AG04449 (cell line): Measurements from ENCODE around the gene HNRNPK.
A peak's percentile ranks its signal among the peaks of the same experiment; 100 is the strongest.

Source experiments
- CTCF ChIA-PET: fragments of 350-600 bp; formaldehyde crosslinking; extraction: SDS; loops from one replicate; lab custom pipeline; 2021; ENCODE audit warnings: antibody characterized with exemption; lab: Yijun Ruan, JAX
- POLR2A ChIA-PET: fragments of 400-600, 350-600 bp; formaldehyde crosslinking; extraction: SDS; loops from one replicate; lab custom pipeline; 2020; ENCODE audit warnings: antibody characterized with exemption, inconsistent platforms; lab: Yijun Ruan, JAX
- DNase-seq: peaks from one replicate; pipeline ENCODE4 v3.0.0-alpha.2; 2010; ENCODE audit warnings: low read depth, low spot score
- H3K4me3 ChIP-seq: 2 replicates; pipeline ENCODE4 v1.5.1; 2011; ENCODE audit warnings: low read depth, mild to moderate bottlenecking, control low read depth, low read length
- TF ChIP-seq, protein P1 (sequence below): IDR thresholded peaks from one replicate; pipeline ENCODE4 v1.5.1; 2011; ENCODE audit warnings: mild to moderate bottlenecking, moderate library complexity, low read length, control low read depth, inconsistent platforms; ENCODE audit not compliant: insufficient read depth; ENCODE audit errors: missing control alignments

HNRNPK gene

DNA sequence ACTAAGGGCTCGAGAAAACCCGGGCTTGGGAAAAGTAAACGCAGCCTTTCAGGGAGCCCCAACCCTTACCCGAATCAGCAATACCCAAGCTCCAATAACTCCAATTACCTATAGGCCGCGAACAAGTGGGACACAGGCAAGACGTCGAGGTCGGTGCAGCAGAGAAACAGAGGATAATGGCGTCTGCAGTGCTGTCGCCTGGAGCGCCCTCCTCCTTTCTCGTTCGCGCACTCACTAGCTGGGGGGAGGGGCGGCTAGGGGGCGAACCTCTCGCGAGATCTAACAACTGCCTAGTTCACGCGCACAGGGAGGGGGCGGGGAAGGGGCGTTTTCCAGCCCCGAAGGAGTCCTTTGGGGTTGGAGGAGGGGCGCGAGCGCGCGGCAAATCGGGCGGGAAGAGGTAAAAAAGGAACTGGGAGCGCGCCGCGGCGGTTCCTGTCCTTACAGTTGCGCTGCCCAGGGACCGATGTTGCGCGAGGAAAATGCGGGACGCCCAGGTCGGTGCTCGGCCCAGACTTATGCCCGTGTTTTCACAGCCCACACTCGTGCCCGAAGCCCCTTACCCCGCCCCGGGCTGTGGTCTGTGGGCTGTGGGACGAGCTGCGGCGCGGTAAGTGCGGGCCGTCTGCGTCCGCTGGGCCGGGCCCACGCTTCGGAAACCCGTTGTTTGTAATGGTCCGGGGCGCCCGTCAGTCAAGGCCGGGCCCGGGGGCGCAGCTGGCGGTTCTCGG, 545 bp upstream of the HNRNPK start, which contains the start of gene RMI1:
TSS of gene RMI1 (plus strand) at position 411 of the 731 bp plus-strand sequence. CDS start 20,182 bp downstream, outside the sequence.
- peak within 1 kb of the TSS; percentile 73 for H3K4me3 ChIP-seq
- peak; percentile 81 for DNase-seq
- ChIA-PET POLR2A (interaction anchor here (0.6 to 2.2 kb wide), 12 partner anchors 14 to 316 kb away, joined by 3 to 8 read pairs (median 3); no protein-coding TSS in a partner anchor), CTCF (interaction anchor here (0.8 to 5.6 kb wide), 8 partner anchors 15 to 280 kb away, joined by 3 to 36 read pairs (median 4); partner anchors contain the start of gene UBQLN1)
- TF ChIP-seq, protein P1, sequence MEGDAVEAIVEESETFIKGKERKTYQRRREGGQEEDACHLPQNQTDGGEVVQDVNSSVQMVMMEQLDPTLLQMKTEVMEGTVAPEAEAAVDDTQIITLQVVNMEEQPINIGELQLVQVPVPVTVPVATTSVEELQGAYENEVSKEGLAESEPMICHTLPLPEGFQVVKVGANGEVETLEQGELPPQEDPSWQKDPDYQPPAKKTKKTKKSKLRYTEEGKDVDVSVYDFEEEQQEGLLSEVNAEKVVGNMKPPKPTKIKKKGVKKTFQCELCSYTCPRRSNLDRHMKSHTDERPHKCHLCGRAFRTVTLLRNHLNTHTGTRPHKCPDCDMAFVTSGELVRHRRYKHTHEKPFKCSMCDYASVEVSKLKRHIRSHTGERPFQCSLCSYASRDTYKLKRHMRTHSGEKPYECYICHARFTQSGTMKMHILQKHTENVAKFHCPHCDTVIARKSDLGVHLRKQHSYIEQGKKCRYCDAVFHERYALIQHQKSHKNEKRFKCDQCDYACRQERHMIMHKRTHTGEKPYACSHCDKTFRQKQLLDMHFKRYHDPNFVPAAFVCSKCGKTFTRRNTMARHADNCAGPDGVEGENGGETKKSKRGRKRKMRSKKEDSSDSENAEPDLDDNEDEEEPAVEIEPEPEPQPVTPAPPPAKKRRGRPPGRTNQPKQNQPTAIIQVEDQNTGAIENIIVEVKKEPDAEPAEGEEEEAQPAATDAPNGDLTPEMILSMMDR, result peak; percentile 25

- TF ChIP-seq, protein P1, result no peak
- POLR2A ChIA-PET, result interaction anchor here (0.6 to 2.2 kb wide), 8 partner anchors 14 to 263 kb away, joined by 3 to 7 read pairs (median 4); no protein-coding TSS in a partner anchor
- DNase-seq, result no peak
- peak overlapping the region; percentile 73 for H3K4me3 ChIP-seq
- CTCF ChIA-PET, result interaction anchor here (0.8 to 5.6 kb wide), 5 partner anchors 14 to 282 kb away, joined by 3 to 36 read pairs (median 6); no protein-coding TSS in a partner anchor
Measured at GRCh38 chr9:83978992-83979811, 813 bp downstream of the HNRNPK start.

- TF ChIP-seq, protein P1, result no peak
- H3K4me3 ChIP-seq, result peak overlapping the region; percentile 73; the same call in 1 of the 2 replicates
- POLR2A ChIA-PET, result interaction anchor here (0.6 kb wide), 1 partner anchor 11 kb away, joined by 4 read pairs; no protein-coding TSS in a partner anchor
- CTCF ChIA-PET, result interaction anchor here (0.8 to 5.6 kb wide), 4 partner anchors 9 to 284 kb away, joined by 3 to 36 read pairs (median 4); no protein-coding TSS in a partner anchor
- DNase-seq, result no peak
Measured at GRCh38 chr9:83977196-83977595, 2.8 kb downstream of the HNRNPK start.

- CTCF ChIA-PET, result interaction anchor here (0.8 to 5.6 kb wide), 4 partner anchors 9 to 285 kb away, joined by 3 to 36 read pairs (median 4); no protein-coding TSS in a partner anchor
- POLR2A ChIA-PET, result interaction anchor here (0.6 kb wide), 1 partner anchor 11 kb away, joined by 4 read pairs; no protein-coding TSS in a partner anchor
- DNase-seq, result no peak
- no peak overlapping the region for H3K4me3 ChIP-seq
- TF ChIP-seq, protein P1, result no peak
Measured at GRCh38 chr9:83976372-83976771, 3.6 kb downstream of the HNRNPK start.

DNA sequence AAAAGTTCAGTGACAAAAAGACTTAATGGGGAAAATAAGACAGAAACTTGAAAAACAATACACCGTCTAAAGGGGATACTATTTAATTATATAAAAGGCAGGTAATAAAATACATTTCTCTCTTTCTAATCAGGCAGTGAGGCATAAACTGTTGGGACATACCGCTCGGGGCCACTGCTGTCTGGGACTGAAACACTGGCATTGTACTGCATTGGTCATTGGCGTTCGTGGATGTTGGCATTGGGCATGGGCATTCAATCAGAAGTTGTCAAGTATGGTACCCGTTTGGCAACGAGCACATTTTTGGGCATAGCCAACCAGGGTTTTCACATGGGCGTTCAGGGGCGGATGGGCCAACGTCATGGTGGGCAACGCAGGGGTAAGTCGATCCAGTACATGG, 4.7 kb downstream of the HNRNPK start:
- POLR2A ChIA-PET, result no interaction called here

More for the DNA sequence above, 4.7 kb downstream of the HNRNPK start:
- TF ChIP-seq, protein P1, result no peak
- DNase-seq, result no peak
- CTCF ChIA-PET, result no interaction called here
- H3K4me3 ChIP-seq, result no peak overlapping the region
